ENCODE results near the gene ECSIT.

DNA sequence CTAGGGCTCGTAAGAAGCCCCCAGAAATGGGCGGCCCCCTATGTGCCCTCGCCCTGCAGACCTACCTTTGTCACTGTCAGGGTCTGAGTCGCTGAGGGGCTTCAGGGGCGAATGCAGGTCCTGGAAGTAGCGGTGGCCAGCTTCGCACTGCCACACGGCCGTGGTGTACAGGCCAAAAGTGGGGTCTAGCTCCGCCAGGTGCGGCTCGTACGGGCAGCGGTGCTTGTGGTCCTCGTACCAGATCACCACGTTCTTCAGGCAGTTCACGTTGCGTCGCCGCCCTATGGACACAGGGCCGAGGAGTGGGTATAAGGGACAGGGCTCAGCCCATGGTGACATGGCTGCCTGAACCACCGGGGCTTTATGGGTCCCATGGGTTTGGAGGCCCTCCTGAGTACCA is 33.0 kb downstream of the ECSIT start:
- TF ChIP-seq POLR2A (IDR thresholded peaks at IDR 0.05; ENCODE audit: low read length) (no peak), GATA1 (IDR thresholded peaks at IDR 0.05; ENCODE audit: low read depth, low read length) (no peak)

Measured in erythroblast (primary cell).